Placental epithelial cell (primary cell): ENCODE results near the gene UGT2B10. TPM values are rescaled to one million over a fixed set of nuclear protein-coding genes. Genes with fewer than 3 reads are reported as not detected.

Experiments used
- small RNA-seq: library from RNA; depleted of rRNA; stranded (forward); fragments of <200 nt; gene quantifications from one replicate; pipeline ENCODE3, GENCODE V24; 2012
- total RNA-seq: library from RNA; depleted of rRNA; stranded (reverse); fragments of >200 nt; gene quantifications from 2 replicates; pipeline ENCODE4 v1.2.3, GENCODE V29; 2012

Gene UGT2B10
- not detected in 2 replicates for total RNA-seq

DNA sequence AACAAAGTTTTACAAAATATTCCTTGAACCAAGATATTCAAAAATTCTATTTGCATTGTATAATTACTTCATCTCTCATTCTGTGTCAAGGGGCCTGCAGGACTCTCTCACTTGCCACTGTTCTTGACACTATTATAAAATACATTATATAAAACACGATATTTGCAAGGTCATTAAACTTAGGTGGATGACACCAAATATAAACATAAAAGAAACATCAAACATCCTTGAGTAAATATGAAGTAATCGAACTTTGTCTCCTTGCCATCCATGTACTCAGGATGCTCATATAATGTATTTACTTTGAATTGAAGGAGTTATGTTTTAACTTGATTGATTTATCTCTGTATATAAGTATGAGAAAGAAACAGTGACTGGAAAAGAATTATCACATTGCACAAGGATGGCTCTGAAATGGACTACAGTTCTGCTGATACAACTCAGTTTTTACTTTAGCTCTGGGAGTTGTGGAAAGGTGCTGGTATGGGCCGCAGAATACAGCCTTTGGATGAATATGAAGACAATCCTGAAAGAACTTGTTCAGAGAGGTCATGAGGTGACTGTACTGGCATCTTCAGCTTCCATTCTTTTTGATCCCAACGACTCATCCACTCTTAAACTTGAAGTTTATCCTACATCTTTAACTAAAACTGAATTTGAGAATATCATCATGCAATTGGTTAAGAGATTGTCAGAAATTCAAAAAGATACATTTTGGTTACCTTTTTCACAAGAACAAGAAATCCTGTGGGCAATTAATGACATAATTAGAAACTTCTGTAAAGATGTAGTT, at the start of gene UGT2B10:
UGT2B10 (plus strand) TSS at position 378 of the 793 bp plus-strand sequence; CDS start at position 404, 26 bp downstream.

Small RNA genes lying within 50 kb of the gene (small RNA-seq; reads per million reads assigned to genes)
- gene AC021146.4: not detected
- not detected for gene AC021146.9

Other genes starting within 250 kb of the UGT2B10 start
- gene UGT2B17, start 239.7 kb upstream of the UGT2B10 start, total RNA-seq: not detected in 2 replicates
- gene UGT2B15, start 145.3 kb upstream of the UGT2B10 start, total RNA-seq: not detected in 2 replicates
- not detected in 2 replicates for gene UGT2A3, start 135.8 kb downstream of the UGT2B10 start, total RNA-seq